Parietal lobe (tissue), 2 donors: Measurements from ENCODE around the gene GAB1. TPM values are rescaled to one million over a fixed set of nuclear protein-coding genes. Genes with fewer than 3 reads are reported as not detected.

Experiments used
- small RNA-seq: library from RNA; depleted of rRNA; stranded (forward); fragments of <200 nt; gene quantifications from one replicate; pipeline ENCODE3, GENCODE V24; 2014; ENCODE audit warnings: low replicate concordance
- total RNA-seq: library from RNA; depleted of rRNA; stranded (reverse); fragments of >200 nt; gene quantifications from one replicate; pipeline ENCODE4 v1.2.3, GENCODE V29; 2014

The GAB1 gene
- total RNA-seq, result 38.5 TPM

GRCh38 chr4:143336781-143337599 lies at the start of gene GAB1:
TSS of gene GAB1 (plus strand) at chr4:143336876. CDS start at chr4:143337189, 313 bp downstream.

GRCh38 chr4:143513314-143514168 lies 176.9 kb downstream of the GAB1 start, which contains the start of gene SMARCA5:
TSS of gene SMARCA5 (plus strand) at chr4:143513702. CDS start at chr4:143513925, 223 bp downstream.

Small RNA genes within 50 kb of the gene (small RNA-seq; reads per million reads assigned to genes)
- gene MIR3139 (not detected), gene RF00019 (not detected)

Other genes with a start within 250 kb of the GAB1 start
- 28.8 TPM for gene USP38, start 152.0 kb upstream of the GAB1 start, total RNA-seq
- gene SMARCA5, start 176.8 kb downstream of the GAB1 start, total RNA-seq, result 92.0 TPM